Endothelial cell of umbilical vein (primary cell): ENCODE measurements around the gene RTF2. TPM values are rescaled to one million over a fixed set of nuclear protein-coding genes. Genes with fewer than 3 reads are reported as not detected.

Experiments
- BruUV-seq: library from RNA; stranded (reverse); fragments of 400-500 nt; replicated peaks from 2 replicates; lab custom pipeline; 2021; lab: Mats Ljungman, UMichigan
- CTCF ChIA-PET: fragments of 300-600, 350-600 bp; sonication (Branson Sonifier 250); formaldehyde crosslinking; loops from one replicate; lab custom pipeline; 2021; ENCODE audit warnings: antibody characterized with exemption, inconsistent platforms; lab: Charles Lee
- POLR2A ChIA-PET: fragments of 300-600, 350-600 bp; sonication (Branson Sonifier 250); formaldehyde crosslinking; loops from one replicate; lab custom pipeline; 2021; ENCODE audit warnings: antibody characterized with exemption, inconsistent platforms; lab: Charles Lee
- DNase-seq: peaks from one replicate; pipeline ENCODE4 v3.0.0-alpha.2; 2011; ENCODE audit warnings: low read depth, low spot score
- FAIRE-seq: peaks from 2 replicates; lab custom pipeline; 2011; peaks lifted over from hg19 to GRCh38; lab: Jason Lieb, UNC
- H2AFZ ChIP-seq: 2 replicates; pipeline ENCODE4 v1.6.0; 2012; ENCODE audit warnings: low read depth, low read length, control low read depth, inconsistent platforms
- H3K27ac ChIP-seq: 2 replicates; pipeline ENCODE4 v1.5.1; 2011; ENCODE audit warnings: low read depth, mild to moderate bottlenecking, control low read depth, low read length, moderate library complexity; ENCODE audit not compliant: insufficient read depth
- H3K27me3 ChIP-seq, 2 experiments: 2 replicates each; pipeline versions ENCODE4 v1.6.0 to v1.6.1; 2011; ENCODE audit warnings: low read length in 2 of 2, mixed read lengths in 1 of 2; ENCODE audit not compliant: control insufficient read depth in 2 of 2, insufficient read depth in 2 of 2
- H3K36me3 ChIP-seq, 2 experiments: 2 replicates in 1 of 2; 3 replicates in 1 of 2; pipeline ENCODE4 v1.5.1; 2011; ENCODE audit warnings: low read length in 2 of 2, mild to moderate bottlenecking in 1 of 2, moderate library complexity in 1 of 2; ENCODE audit not compliant: control insufficient read depth in 2 of 2, insufficient read depth in 2 of 2; ENCODE audit errors: extremely low read depth in 1 of 2
- H3K4me1 ChIP-seq: 3 replicates; pipeline ENCODE4 v1.5.1; 2011; ENCODE audit warnings: mild to moderate bottlenecking, low read length; ENCODE audit not compliant: control insufficient read depth, insufficient read depth; ENCODE audit errors: extremely low read depth
- H3K4me2 ChIP-seq: 2 replicates; pipeline ENCODE4 v1.6.1; 2011; ENCODE audit warnings: low read length, control low read depth, mixed read lengths; ENCODE audit not compliant: insufficient read depth
- H3K4me3 ChIP-seq, 3 experiments: fragments of 200-600 bp in 1 of 3; sonication (generic), shearing (Covaris generic) in 1 of 3; replicated peaks in 1 of 3; 2 replicates each; pipeline ENCODE4 v1.5.1; 2011 to 2016; ENCODE audit warnings: control low read depth in 3 of 3, low read length in 3 of 3, mild to moderate bottlenecking in 2 of 3, inconsistent platforms in 1 of 3, low read depth in 1 of 3, moderate library complexity in 1 of 3; ENCODE audit not compliant: insufficient read depth in 1 of 3
- H3K79me2 ChIP-seq: 2 replicates; pipeline ENCODE4 v1.6.0; 2012; ENCODE audit warnings: low read length, inconsistent platforms; ENCODE audit not compliant: control insufficient read depth, insufficient read depth
- H3K9ac ChIP-seq: replicated peaks from 2 replicates; pipeline ENCODE3; 2011; ENCODE audit warnings: low read length, control low read depth; ENCODE audit not compliant: insufficient read depth; ENCODE audit errors: extremely low read depth
- H3K9me1 ChIP-seq: replicated peaks from 3 replicates; pipeline ENCODE4 v1.6.0; 2011; ENCODE audit warnings: mild to moderate bottlenecking, low read length; ENCODE audit not compliant: control insufficient read depth, insufficient read depth; ENCODE audit errors: extremely low read depth
- H3K9me3 ChIP-seq: replicated peaks from 2 replicates; pipeline ENCODE4 v1.5.1; 2012; ENCODE audit warnings: low read length, inconsistent platforms; ENCODE audit not compliant: control insufficient read depth, insufficient read depth
- H4K20me1 ChIP-seq: replicated peaks from 2 replicates; pipeline ENCODE3; 2011; ENCODE audit warnings: mild to moderate bottlenecking, low read length; ENCODE audit not compliant: control insufficient read depth, insufficient read depth; ENCODE audit errors: extremely low read depth
- CTCF ChIP-seq, 2 donors: IDR thresholded peaks; 1 replicate in 1 of 2; 2 replicates in 1 of 2; pipeline ENCODE4 v1.5.1; 2011; ENCODE audit warnings: low read length in 2 of 2, mild to moderate bottlenecking in 2 of 2, moderate library complexity in 2 of 2, control low read depth in 1 of 2, inconsistent platforms in 1 of 2, low read depth in 1 of 2; ENCODE audit not compliant: insufficient read depth in 1 of 2; ENCODE audit errors: extremely low read depth in 1 of 2
- EZH2 ChIP-seq: IDR thresholded peaks from 2 replicates; pipeline ENCODE4 v1.6.1; 2012; ENCODE audit warnings: borderline replicate concordance, low read depth, mild to moderate bottlenecking, moderate library complexity, low read length, inconsistent platforms; ENCODE audit not compliant: severe bottlenecking
- FOS ChIP-seq: IDR thresholded peaks from 2 replicates; pipeline ENCODE4 v1.6.1; 2011; ENCODE audit warnings: mild to moderate bottlenecking, low read length, moderate library complexity, borderline replicate concordance; ENCODE audit not compliant: insufficient read depth
- GATA2 ChIP-seq: IDR thresholded peaks from 2 replicates; pipeline ENCODE4 v1.7.0; 2011; ENCODE audit warnings: low read depth, mild to moderate bottlenecking, moderate library complexity, mixed read lengths, low read length; ENCODE audit not compliant: insufficient read length, insufficient read depth
- MYC ChIP-seq: IDR thresholded peaks from one replicate; pipeline ENCODE4 v1.6.1; 2011; ENCODE audit warnings: mild to moderate bottlenecking, low read depth, low read length
- dilution Hi-C: fragments of 300-500 bp; cut with MboI; formaldehyde crosslinking; loops from one replicate; pipeline ENCODE4 v1.15.0; 2019; ENCODE audit warnings: low sequenced_read_pairs; ENCODE audit not compliant: extremely low pct_ligation_motif_present
- intact Hi-C: fragments of 100-400 bp; cut with micrococcal nuclease; formaldehyde crosslinking; loops from one replicate; pipeline ENCODE4 v1.10.0; 2022
- polyA plus RNA-seq, 4 experiments: library from polyadenylated mRNA; depleted of rRNA in 3 of 4; stranded (reverse) in 3 of 4; unstranded in 1 of 4; fragments of >200 nt; gene quantifications; 2 replicates each; pipeline versions ENCODE4 v1.2.1 to v1.2.3, GENCODE V29; 2011 to 2012; ENCODE audit warnings: missing spikeins in 1 of 4
- total RNA-seq: library from RNA; stranded (reverse); gene quantifications from 2 replicates; pipeline ENCODE4 v1.2.3, GENCODE V29; 2021

RTF2 gene
- total and polyA plus RNA-seq, 2 donors (not counting 3 experiments of a cell fraction or from before 2014, with no cell fraction given): 68.8 to 84.7 TPM

- TF ChIP-seq MYC (no peak), FOS (no peak), CTCF (IDR thresholded peaks at IDR 0.05; ENCODE audit: extremely low read depth in 1 of 2, insufficient read depth in 1 of 2, low read depth in 1 of 2, low read length in 2 of 2) (no peak), GATA2 (no peak), EZH2 (no peak)
- dilution Hi-C loops (no loop called here), intact Hi-C loops (no loop called here)
- H3K36me3 ChIP-seq: peaks cover 5 to 25% of the 10 kb centered on the region in 2 experiments
- DNase-seq (no peak), FAIRE-seq (no peak)
- H3K4me3 ChIP-seq: no peak overlapping the region
- no peaks in the 10 kb centered on the region for H4K20me1 ChIP-seq
- no peaks in the 10 kb centered on the region for H3K79me2 ChIP-seq
- ChIA-PET POLR2A (no interaction called here), CTCF (no interaction called here)
- H3K4me1 ChIP-seq: no peaks in the 10 kb centered on the region
- H3K4me2 ChIP-seq: no peak overlapping the region
- H3K27ac ChIP-seq: no peak overlapping the region
- no peaks in the 10 kb centered on the region for H3K9me1 ChIP-seq
- H2AFZ ChIP-seq: no peak overlapping the region
- no peaks in the 10 kb centered on the region for H3K27me3 ChIP-seq
- no peak overlapping the region for H3K9ac ChIP-seq
- H3K9me3 ChIP-seq: no peaks in the 10 kb centered on the region
- no TSS peak for BruUV-seq
Observed at GRCh38 chr20:56513161-56514150, 45.0 kb downstream of the RTF2 start.
